Uterus (tissue), 4 donors: ENCODE results near the gene ANXA11. TPM values are rescaled to one million over a fixed set of nuclear protein-coding genes. Genes with fewer than 3 reads are reported as not detected.
A peak's percentile ranks its signal among the peaks of the same experiment; 100 is the strongest.
"Not testable (repeated sequence)": the region's sequence is repeated elsewhere in the genome, so short reads cannot be mapped to it uniquely, and the experiment has no call there.

Experiments used
- DNase-seq, 2 donors: peaks; one replicate each; pipeline ENCODE4 v3.0.0-alpha.2; 2019 to 2020
- H3K27ac ChIP-seq, 2 donors: fragments of 200-600 bp; sonication (generic); 1 replicate in 1 of 2; 2 replicates in 1 of 2; pipeline ENCODE4 v1.5.1; 2016 to 2018
- H3K27me3 ChIP-seq, 2 donors: fragments of 200-600 bp; sonication (generic); one replicate each; pipeline ENCODE4 v1.5.1; 2018 to 2019; ENCODE audit warnings: control low read depth in 1 of 2
- H3K36me3 ChIP-seq, 2 donors: fragments of 200-600 bp; sonication (generic); one replicate each; pipeline ENCODE4 v1.5.1; 2019; ENCODE audit warnings: control low read depth in 1 of 2
- H3K4me1 ChIP-seq, 2 donors: fragments of 200-600 bp; sonication (generic); one replicate each; pipeline ENCODE4 v1.5.1; 2018 to 2019; ENCODE audit warnings: control low read depth in 1 of 2
- H3K4me3 ChIP-seq, 2 donors: fragments of 200-600 bp; sonication (generic); 1 replicate in 1 of 2; 2 replicates in 1 of 2; pipeline ENCODE4 v1.5.1; 2018 to 2019; ENCODE audit warnings: mild to moderate bottlenecking in 1 of 2
- H3K9me3 ChIP-seq, 2 donors: fragments of 200-600 bp; sonication (generic); one replicate each; pipeline ENCODE4 v1.5.1; 2019; ENCODE audit warnings: control low read depth in 1 of 2
- CTCF ChIP-seq, 4 experiments: fragments of 200-600 bp in 2 of 4; fragments of 450-650 bp in 2 of 4; sonication (generic) in 2 of 4; IDR thresholded peaks; one replicate each; pipeline ENCODE4 v1.5.1; 2016 to 2019; ENCODE audit warnings: antibody characterized with exemption in 4 of 4, mild to moderate bottlenecking in 2 of 4, moderate library complexity in 1 of 4
- POLR2A ChIP-seq, 2 donors: fragments of 450-650 bp; IDR thresholded peaks; one replicate each; pipeline ENCODE4 v1.6.1; 2016; ENCODE audit warnings: antibody characterized with exemption in 2 of 2, mild to moderate bottlenecking in 1 of 2, moderate library complexity in 1 of 2
- intact Hi-C: fragments of 100-400 bp; cut with DNase I; formaldehyde crosslinking; loops from one replicate; pipeline ENCODE4 v1.15.1; 2023; ENCODE audit warnings: low total_unique reads
- total RNA-seq, 4 donors: library from RNA; depleted of rRNA in 3 of 4; stranded (reverse); fragments of >200 nt in 3 of 4; gene quantifications; one replicate each; pipeline versions ENCODE4 v1.1.0 to v1.2.4, GENCODE V29; 2014 to 2023
- donor health status: DM: yes; HTN: yes; CAD: no.

ANXA11 gene
- total RNA-seq, 4 donors from 2014 or later = 15.6 to 157 (median 47.2) TPM

DNA sequence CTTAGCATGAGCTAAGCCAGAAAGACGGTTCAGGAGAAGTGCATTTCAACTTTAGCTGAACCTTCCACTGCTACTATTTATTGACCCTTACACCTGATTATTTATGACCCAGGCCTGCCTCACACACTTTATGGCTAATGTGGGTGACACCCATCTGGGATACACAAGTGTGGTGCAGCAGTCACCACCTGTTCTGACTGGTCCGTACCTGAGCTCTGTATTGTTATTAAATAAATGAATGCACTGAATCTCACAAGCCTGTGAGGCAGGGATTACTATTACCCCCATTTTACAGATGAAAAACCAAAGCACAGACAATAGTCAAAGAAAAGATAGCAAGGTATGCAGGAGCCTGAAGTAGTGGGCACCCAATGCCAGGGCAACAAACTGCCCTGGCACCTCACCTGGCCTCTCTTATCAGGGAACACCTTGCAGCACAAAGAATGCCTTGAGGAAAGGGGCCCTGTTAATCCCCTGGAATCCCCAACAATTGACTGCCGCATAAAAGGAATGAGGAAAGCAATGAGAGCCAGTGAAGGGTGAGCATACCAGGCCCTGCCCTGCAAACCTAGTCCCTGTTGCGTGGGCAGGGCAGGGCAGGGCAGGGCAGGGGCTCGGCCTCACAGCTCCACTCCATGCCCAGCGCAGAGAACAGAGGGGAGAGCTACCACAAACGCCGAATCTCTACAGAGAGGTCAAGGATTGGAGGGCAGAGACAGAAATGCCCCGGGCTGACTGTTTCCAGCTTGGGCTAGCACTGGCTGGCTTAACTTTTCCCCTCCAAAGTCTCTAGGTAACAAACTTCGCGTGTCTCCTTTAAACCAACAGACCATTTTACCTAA is 1.3 kb downstream of the ANXA11 start:
- H3K4me3 ChIP-seq = peak overlapping the region; percentile 48 to 93
- intact Hi-C loops = no loop called here
- H3K36me3 ChIP-seq = no peaks in the 10 kb centered on the region
- H3K9me3 ChIP-seq = no peaks in the 10 kb centered on the region
- H3K27me3 ChIP-seq = no peaks in the 10 kb centered on the region
- H3K27ac ChIP-seq = peak overlapping the region; percentile 97 to 99
- H3K4me1 ChIP-seq = peaks cover 5 to 9% of the 10 kb centered on the region in 2 donors
- no peak for DNase-seq
- peak in 1 of 2 donors; percentile 17 for TF ChIP-seq POLR2A (IDR thresholded peaks at IDR 0.05)
- TF ChIP-seq CTCF (IDR thresholded peaks at IDR 0.05) = no peak

DNA sequence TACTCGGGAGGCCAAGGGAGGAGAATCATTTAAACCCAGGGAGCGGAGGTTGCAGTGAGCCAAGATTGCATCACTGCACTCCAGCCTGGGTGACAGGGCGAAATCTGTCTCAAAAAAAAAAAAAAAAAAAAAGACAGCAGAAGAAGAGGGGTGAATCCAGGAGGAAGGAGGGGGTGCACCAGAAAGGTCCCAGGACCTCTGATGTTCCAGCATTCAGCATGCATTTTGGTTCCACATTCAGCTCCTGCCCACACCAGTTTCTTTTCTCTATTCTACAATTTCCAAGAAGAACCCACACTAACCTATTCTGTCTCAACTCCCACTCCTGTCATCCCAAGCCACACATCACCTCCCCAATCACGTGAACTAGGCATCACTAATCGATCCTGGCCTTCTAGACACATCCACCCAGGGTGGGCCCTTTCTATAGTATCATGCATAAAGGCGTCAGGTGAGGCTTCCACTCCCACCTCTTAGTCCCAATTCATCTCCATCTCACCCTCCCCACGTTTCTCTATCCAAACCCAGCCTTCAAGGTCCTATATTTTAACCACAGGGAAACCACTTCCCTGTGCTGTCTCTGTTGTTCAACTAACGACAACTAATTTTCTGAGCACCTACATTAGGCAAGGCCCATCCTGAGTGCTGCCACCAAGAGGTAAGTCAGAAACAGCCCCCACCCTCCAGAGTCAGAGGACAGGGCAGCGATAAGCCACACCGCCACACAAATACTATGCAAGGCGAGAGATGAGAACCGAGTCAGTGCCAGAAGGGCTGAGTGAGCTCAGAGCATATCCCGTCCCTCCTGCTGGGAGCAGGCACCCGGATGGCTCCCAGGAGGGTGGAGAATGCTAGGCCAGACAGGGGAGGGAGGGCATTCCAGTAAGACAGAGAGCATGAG is 2.2 kb downstream of the ANXA11 start:
- no peaks in the 10 kb centered on the region for H3K9me3 ChIP-seq
- H3K4me3 ChIP-seq = peak overlapping the region in 1 of 2 donors; percentile 93
- H3K36me3 ChIP-seq = no peaks in the 10 kb centered on the region
- peaks cover 5 to 9% of the 10 kb centered on the region in 2 donors for H3K4me1 ChIP-seq
- H3K27me3 ChIP-seq = no peaks in the 10 kb centered on the region
- intact Hi-C loops = no loop called here
- DNase-seq = peak; percentile 69 to 75
- H3K27ac ChIP-seq = peak overlapping the region; percentile 97 to 99
- TF ChIP-seq CTCF (IDR thresholded peaks at IDR 0.05) (no peak), POLR2A (IDR thresholded peaks at IDR 0.05) (peak in 1 of 2 donors; percentile 8)

DNA sequence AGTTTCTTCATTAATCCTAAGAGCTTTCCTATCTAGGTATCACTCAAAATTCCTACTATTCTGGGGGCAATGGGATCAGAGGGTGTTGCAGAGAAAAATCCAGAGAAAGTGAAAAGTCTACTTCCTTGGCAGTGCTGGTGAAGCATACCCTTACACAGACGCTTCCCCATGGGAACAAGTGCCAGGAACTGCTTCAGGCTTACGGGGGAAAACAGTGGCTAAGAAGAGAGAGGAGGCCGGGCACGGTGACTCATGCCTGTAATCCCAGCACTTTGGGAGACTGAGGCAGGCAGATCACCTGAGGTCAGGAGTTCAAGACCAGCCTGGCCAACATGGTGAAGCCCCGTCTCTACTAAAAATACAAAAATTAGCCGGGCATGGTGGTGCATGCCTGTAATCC is 2.8 kb downstream of the ANXA11 start:
- Histone ChIP-seq H3K4me1 (peaks cover 0 to 11% of the 10 kb centered on the region in 2 donors), H3K27ac (peak overlapping the region in 1 of 2 donors; percentile 97)
- H3K9me3 ChIP-seq, H3K36me3 ChIP-seq, intact Hi-C loops, H3K27me3 ChIP-seq, DNase-seq, H3K4me3 ChIP-seq: not testable (repeated sequence)

GRCh38 chr10:80201608-80202141 is 3.7 kb downstream of the ANXA11 start:
- Histone ChIP-seq H3K27ac (peak overlapping the region in 1 of 2 donors; percentile 97), H3K36me3 (no peaks in the 10 kb centered on the region), H3K4me1 (peaks cover 0 to 16% of the 10 kb centered on the region in 2 donors), H3K4me3 (no peak overlapping the region), H3K27me3 (no peaks in the 10 kb centered on the region), H3K9me3 (no peaks in the 10 kb centered on the region)
- no peak for DNase-seq
- TF ChIP-seq POLR2A (IDR thresholded peaks at IDR 0.05) (no peak), CTCF (IDR thresholded peaks at IDR 0.05) (no peak)
- intact Hi-C loops = no loop called here

GRCh38 chr10:80200687-80201086 is 4.7 kb downstream of the ANXA11 start:
- H3K27me3 ChIP-seq = no peaks in the 10 kb centered on the region
- intact Hi-C loops = no loop called here
- H3K9me3 ChIP-seq = no peaks in the 10 kb centered on the region
- H3K36me3 ChIP-seq = no peaks in the 10 kb centered on the region
- H3K4me1 ChIP-seq = peaks cover 0 to 8% of the 10 kb centered on the region in 2 donors
- TF ChIP-seq POLR2A (IDR thresholded peaks at IDR 0.05) (no peak), CTCF (IDR thresholded peaks at IDR 0.05) (no peak)
- no peak for DNase-seq
- no peak overlapping the region for H3K4me3 ChIP-seq
- peak overlapping the region in 1 of 2 donors; percentile 47 for H3K27ac ChIP-seq
